DMS114 treated with DMSO at 0.1 percent for 48 hours (cell line): ENCODE data around the gene AFF1.

Experiments used
- DNase-seq: peaks from one replicate; lab custom pipeline; 2025; ENCODE audit not compliant: unreplicated experiment; lab: John Stamatoyannopoulos, UW

The AFF1 gene

DNA sequence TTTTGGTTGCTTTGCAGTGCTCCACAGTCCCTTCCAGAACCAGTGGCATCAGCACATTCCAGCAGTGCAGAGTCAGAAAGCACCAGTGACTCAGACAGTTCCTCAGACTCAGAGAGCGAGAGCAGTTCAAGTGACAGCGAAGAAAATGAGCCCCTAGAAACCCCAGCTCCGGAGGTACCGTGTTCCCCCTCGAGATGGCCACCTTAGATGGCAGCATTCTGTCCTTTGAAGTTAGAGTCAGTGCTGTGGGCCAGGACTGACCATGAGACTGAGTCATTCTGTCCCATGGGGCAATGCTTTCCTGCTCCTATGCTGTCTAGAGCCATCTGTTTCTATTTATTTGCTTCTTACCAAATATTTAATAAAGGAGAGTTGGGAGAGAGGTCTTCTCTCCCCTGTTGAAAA lies 173.3 kb downstream of the AFF1 start:
- DNase-seq: no peak

DNA sequence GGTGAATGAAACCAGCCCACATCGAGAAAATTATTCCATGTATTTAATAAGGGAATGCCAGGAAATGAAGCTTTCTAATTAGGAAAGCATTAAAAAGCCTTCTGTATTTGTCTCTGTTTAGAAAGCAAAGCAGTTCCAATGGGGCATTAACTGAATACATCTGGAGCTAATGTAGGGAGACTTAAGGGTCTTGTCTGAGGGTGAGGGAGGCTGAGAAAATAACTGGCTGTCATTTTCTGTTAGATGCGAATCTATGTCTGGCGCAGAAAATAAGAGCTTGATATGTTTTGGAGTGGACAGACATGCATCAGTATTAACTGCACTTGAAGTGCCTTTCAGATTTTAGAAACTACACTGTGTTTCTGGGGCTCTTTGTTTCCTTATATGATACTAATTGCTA lies 174.3 kb downstream of the AFF1 start:
- DNase-seq: no peak

DNA sequence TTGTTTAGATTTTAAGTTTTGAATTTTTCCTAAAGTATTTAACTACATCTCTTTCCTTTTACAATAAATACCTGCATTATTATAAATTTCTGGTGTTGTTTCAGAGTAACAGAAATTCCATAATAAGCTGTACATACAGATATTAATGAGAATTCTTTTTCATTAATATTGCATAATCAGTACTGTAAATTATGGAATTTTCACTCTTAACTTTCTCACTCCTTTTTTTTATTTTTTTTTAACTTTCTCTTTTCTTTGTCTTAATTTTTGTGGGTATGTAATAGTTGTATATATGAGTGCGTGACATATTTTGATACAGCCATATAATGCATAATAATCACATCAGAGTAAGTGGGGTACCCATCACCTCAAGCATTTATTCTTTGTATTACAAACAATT lies 175.1 kb downstream of the AFF1 start:
- DNase-seq: no peak

DNA sequence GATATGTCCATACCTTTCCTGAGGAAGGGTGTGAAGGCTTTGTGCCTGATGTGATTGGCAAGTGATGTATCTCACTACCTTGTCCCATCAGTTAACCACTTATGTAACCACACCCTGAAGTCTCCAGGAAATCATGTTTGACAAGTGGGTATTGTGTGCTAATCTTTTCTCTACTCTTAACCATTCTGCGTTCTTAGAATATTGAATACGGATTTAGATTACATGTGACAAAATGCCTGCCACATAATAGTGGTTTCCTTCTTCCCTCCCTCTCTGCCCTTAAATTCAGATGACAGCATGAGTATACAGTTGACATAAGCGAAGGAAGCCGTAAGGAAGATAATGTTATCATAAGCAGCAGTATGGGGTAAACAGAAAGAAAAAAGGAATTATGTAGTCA lies 177.3 kb downstream of the AFF1 start:
- DNase-seq: no peak

DNA sequence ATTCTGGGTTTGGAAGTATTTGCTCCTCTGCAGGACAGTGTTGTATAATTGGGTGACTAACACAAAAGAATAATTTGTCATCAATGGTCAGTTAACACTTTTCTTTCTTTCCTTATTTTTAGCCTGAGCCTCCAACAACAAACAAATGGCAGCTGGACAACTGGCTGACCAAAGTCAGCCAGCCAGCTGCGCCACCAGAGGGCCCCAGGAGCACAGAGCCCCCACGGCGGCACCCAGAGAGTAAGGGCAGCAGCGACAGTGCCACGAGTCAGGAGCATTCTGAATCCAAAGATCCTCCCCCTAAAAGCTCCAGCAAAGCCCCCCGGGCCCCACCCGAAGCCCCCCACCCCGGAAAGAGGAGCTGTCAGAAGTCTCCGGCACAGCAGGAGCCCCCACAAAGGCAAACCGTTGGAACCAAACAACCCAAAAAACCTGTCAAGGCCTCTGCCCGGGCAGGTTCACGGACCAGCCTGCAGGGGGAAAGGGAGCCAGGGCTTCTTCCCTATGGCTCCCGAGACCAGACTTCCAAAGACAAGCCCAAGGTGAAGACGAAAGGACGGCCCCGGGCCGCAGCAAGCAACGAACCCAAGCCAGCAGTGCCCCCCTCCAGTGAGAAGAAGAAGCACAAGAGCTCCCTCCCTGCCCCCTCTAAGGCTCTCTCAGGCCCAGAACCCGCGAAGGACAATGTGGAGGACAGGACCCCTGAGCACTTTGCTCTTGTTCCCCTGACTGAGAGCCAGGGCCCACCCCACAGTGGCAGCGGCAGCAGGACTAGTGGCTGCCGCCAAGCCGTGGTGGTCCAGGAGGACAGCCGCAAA lies 179.6 kb downstream of the AFF1 start:
- DNase-seq: no peak

DNA sequence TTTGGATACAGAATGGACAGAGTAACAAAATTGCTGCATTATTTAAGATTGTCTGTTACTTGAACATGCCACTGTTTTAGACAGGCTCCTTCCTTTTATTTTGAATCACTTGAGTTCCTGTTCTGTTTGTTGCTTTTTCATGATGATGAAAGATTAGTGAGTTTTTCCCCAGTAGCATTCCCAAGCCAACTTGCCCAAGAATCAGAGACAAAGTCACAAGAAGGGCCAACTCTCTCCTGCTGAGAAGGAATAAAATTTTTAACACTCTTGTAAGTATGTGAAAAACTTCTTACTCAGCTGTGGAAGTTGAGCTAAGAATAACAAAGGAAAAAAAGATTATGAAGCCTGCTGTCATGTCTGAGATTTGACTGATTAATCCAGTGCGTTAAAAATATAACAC lies 181.4 kb downstream of the AFF1 start:
- no peak for DNase-seq

DNA sequence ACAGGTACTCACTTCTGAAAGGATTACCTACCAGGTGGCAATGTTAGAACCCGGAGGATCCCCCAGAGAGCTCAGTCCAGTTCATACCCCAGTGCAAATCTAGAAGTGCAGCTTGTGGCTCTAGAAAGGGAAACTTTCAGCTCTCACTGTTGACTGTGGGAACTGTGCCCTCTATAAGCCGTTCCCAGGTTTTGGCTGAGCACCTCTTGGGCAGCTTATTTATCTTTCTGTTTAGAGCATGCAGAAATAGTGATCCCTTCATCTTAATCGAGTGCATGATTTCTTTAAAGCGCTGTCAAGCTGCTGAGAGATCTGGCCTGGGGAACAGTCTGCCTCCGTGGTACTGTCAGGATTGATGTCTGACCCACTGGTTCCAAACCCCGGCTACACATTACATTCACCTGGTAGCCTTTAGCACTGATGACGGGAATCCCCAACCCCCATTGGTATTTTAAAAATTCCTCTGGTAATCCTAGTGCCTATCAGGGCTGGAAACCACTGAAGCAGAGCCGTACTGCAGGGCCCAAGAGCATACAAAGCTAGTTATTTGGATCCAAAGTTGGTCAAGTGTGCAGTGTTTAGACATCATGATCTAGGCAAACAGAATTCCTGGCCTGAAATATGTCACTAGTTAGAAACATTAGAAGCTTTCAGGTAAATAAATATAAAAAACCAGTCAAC lies 182.4 kb downstream of the AFF1 start:
- DNase-seq: no peak

DNA sequence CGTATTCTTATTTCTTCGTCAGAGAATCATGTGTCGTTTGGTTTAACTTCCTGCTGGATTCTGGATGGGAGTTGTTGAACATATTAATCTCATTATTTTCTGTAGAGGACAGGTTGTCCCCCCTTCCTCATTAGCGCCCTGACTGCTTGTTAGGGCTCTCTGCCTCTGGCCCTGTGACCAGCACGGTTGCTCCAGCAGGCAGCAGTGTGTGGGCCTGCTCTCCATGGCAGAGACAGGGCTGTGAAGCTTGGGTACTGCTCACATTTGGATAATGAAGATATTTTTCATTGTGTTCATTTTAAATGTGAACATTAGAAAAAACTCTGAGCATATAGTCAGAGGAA lies 182.9 kb downstream of the AFF1 start:
- DNase-seq: no peak

DNA sequence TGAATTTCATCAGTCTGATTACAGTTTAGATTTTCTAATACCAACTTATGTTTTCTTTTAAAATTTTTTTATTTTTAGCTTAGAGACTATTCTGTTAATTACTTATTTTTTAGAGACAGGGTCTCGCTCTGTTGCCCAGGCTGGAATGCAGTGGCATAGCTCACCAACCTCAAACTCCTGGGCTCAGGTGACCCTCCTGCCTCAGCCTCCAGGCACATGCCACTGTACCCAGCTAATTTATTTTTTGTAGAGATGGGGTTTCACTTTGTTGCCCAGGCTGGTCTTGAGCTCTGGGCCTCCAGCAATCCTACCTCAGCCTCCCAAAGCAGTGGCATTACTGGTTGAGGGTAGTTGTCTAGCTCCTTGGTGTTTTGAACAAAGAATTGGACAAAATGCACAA lies 183.6 kb downstream of the AFF1 start:
- no peak for DNase-seq

DNA sequence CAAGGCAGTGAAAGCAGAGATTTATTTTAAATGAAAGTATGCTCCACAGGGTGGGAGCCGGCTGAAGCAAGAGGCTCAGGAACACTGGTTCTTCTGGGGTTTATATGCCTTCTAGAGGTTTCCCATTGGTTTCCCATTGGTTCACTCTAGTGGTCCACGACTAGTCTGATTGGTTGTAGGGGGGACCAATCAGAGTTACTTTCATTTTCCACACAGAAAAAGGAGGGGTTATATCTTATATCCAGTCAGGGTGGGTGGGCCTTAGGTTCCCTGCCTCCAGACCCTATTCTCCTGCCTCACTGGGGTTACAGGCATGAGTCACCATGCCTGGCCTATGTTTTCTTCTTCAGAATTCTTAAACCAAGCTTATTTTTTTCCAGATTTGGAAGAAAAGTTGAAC lies 184.0 kb downstream of the AFF1 start:
- DNase-seq: no peak

DNA sequence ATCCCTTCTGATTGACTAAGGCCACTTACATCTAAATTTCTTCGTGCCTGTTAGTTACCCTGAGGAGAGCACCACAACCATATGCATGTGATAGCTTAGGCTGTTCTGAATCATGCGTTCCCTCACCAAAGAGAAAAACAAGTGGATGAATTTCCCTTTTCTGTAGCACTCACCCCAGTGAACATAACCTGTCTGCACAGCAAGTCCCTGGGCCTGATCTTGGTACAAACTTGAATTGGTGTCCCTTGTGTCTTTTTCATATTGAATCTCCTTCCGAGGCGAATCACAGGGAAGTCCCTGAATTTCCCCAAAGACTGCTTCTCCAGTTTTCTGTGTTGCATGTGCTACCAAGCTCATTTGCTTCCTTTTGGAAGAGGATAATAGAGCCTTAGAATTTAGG lies 185.2 kb downstream of the AFF1 start:
- DNase-seq: no peak

DNA sequence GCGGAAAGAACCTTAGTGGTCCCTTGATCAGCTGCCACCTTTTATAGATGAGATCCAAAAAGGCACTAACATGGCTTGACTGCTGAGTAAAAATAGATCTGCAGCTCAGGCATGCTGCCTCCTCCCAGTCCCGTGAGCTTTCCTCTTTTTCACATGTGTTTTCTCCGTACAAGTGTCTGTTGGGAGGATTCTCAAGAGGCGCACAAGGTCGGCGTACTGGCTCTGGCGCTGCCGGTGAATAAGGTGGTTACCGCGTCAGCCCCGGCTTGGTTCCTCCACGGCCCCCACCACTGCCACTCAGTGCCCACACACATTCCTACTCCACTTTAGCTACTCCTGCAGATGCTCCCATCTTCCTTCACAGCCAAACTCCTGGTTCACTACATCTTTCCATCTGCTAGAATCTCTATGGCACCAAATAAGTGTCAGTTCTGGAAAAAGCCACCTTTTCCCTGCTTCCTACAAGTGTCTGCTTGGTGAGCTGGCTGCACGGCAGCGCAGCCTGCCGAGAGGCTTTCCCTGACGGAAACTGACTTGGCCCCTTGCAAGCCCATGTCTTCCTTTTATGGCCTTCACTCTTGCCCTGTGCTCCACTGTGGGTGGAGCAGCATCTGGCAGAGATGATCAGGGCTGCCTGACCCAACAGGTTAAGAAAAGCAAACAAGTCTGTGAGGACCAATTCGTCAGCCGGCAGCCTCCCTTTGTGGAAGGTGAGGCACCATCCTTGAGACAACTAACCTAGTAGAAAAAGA lies 185.8 kb downstream of the AFF1 start:
- no peak for DNase-seq

DNA sequence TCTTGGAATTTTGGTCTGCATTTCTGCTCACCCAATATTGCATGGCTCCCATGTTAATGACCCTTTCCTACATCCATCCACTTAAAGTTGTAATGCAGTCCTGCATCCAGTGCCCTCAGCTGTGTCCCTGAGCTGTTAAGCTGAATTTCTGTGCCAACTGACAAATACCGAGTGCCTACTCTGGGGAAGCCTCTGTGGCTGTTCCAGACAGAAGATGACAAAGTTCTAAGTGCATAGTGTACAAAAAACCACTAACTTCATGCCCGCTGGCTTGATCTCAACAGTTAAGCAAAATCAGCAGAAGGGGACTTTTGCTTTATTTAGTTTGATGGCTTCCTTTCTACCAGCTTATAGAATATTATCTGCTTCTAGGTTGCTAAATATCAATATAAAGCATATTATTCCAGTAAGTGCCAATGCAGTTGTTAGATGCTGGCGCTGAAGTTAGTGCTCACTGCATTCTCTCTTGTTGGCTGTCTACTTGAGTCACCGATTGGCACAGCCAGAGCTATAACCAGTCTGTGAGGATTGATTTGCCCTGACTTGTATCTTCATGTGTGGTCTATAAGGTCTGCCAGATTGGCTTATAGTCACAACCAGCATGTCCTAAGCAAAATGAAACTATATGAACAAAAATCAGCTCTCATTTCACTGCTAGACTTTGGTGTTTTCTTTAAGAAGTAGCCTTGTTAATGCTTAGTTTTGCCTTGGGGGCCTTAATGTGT lies 186.7 kb downstream of the AFF1 start:
- no peak for DNase-seq

DNA sequence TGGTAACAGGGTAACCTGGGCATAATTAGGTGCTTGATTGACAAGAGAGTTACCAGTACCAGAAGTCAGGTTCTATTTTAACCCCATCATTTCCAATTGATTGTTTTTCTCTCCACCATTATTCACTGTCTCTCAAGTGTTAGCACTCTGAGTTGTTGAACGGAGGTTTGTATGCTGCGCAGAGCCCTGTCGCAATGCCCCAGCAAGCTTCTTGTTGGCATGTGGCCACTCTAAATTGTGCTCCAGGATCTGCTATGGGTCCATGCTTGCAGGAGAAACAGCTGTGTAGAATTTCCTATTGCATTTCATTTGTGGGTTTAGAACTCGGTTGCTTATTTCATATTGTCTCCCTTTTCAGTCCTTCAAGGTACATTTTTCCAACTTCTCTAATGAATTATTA lies 187.4 kb downstream of the AFF1 start:
- DNase-seq: no peak

DNA sequence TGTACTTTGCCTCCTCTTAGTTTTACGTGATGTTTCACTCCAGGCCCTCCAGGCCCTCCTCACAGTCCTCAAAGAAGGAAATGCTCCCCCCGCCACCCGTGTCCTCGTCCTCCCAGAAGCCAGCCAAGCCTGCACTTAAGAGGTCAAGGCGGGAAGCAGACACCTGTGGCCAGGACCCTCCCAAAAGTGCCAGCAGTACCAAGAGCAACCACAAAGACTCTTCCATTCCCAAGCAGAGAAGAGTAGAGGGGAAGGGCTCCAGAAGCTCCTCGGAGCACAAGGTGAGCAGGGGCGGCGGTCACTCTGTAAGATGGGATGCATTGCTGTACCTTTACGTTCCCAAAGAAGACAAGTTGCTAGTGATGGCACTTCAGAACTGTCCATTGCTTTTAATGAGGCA lies 191.2 kb downstream of the AFF1 start:
- DNase-seq: no peak

DNA sequence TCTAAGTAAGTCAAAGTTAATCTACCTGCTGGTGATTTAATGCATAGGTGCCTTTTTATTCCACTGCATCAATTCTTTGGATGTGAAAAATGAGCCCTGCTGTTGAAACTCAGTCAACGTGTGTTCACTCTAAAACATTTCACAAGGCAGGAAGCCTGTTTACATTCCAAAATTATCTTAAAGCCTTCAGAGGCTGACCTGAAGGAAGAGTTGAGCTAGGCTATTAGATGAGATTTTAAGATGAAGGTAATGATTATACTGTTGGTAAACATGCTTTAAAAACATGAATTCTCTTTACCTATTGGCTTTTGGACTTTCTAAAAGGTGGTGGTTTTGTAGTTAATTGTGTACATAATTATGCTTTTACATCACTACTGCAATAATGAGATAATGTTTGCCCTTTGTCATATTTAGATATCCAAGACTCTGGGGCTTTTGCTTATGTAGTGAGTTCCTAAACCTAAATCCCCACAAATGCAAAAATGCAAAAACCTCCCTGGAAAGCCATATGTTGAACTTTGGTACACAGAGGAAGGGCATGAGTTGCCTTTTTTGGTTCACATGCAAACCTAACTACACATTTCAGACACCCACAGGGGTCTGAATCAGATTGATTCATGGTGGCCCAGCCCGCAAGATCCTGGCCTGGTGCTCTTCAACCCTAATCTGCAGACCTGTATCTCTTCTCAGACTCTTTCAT lies 193.3 kb downstream of the AFF1 start:
- DNase-seq: no peak

DNA sequence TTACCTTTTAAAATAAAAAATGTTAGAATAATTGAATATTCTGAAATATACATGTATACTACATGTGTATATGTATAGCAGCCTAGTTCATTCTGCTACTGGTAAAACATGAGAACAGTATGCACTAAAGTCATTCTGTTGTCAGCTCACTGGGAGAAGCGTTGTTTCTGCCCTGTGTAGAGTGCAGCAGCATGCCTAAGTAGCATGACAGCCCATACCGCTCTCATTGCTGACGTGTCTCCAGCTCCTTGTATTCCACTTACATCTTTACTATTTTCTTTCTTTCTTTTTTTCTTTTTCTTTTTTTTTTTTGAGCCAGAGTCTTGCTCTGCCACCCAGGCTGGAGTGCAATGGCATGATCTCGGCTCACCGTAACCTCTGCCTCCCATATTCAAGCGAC lies 194.9 kb downstream of the AFF1 start:
- no peak for DNase-seq

DNA sequence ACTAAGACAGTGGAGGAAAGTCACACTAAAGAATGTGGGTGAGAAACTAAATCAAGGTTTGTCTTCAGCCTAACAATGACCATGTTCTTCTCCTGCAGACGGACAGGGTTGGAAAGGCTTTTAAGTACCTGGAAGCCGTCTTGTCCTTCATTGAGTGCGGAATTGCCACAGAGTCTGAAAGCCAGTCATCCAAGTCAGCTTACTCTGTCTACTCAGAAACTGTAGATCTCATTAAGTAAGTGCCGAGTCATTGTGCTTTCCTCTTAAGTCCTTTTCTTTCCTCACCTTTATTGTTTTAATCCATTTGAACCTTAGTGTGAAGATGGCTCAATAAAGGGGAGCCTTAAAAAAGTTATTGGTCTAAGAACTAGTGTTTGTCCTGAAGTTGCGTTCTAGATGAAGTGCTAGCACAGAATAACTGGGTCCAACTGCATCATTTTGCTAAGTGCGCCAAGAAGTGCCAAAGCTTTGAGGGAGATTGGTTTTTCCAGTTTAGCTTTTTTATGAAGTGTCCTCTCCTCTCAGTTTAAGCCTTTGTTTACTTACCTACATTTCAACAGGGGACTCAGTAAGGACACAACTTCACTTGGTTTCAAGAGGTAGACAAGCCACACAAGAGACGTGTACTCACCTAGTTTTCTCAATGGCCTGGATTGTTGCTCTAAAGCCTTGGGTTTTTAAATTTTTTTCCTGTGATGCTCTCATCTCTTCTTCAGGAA lies 196.3 kb downstream of the AFF1 start:
- no peak for DNase-seq

DNA sequence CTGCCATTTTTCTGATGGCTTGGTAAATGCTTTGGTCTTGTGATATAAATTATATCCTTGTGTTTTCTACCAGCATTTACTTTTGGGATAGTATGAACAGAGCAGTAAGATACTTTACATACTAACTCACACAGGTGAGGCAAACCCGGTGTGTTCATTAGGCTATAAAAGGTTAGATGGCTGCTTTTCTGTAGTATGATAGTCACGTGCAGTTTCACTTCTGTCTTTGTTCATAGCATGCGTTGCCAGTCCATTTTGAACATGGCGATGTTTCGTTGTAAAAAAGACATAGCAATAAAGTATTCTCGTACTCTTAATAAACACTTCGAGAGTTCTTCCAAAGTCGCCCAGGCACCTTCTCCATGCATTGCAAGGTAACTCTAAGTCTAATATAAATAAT lies 197.2 kb downstream of the AFF1 start:
- no peak for DNase-seq

DNA sequence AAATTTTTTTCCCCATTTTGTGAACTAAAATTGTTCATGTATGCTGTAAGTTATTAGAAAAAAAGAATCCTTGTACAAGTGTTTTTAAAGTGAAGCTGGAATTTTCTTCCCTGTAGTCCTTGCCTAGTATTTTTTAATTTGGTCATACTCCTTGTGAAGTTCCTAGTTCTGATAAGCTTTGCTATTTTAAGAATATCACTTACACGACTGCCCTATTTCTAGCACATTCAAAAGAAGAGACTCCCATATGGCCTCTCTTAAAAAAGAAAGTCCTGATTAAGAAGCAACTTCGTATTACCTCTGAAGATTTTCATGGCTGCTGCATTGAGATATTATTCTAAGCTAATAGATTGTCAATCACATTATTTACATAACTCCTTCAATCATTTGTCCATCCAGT lies 198.4 kb downstream of the AFF1 start:
- DNase-seq: no peak
